Activated T-cell treated with anti-CD3 and anti-CD28 coated beads for 1 hour (primary cell): ENCODE data around the gene LAMP5.

Experiments used
- DNase-seq: peaks from one replicate; pipeline ENCODE4 v3.0.0-alpha.2; 2020; ENCODE audit warnings: low read depth

The LAMP5 gene

GRCh38 chr20:9514461-9515213 lies at the start of gene LAMP5:
Gene LAMP5 (plus strand): TSS chr20:9514590. CDS start chr20:9514853, 263 bp downstream.
- DNase-seq, result no peak

- no peak for DNase-seq
These were observed 46.4 kb upstream of the LAMP5 start for GRCh38 chr20:9467995-9468394.

GRCh38 chr20:9474835-9475415 lies 39.5 kb upstream of the LAMP5 start:
- DNase-seq, result no peak

GRCh38 chr20:9475456-9475855 lies 38.9 kb upstream of the LAMP5 start:
- no peak for DNase-seq

- no peak for DNase-seq
These were observed 38.2 kb upstream of the LAMP5 start for GRCh38 chr20:9476174-9476573.

GRCh38 chr20:9476637-9477036 lies 37.8 kb upstream of the LAMP5 start:
- no peak for DNase-seq

GRCh38 chr20:9478771-9479170 lies 35.6 kb upstream of the LAMP5 start:
- DNase-seq, result no peak

- DNase-seq, result no peak
These were observed 34.3 kb upstream of the LAMP5 start for GRCh38 chr20:9480066-9480465.

- DNase-seq, result no peak
These were observed 32.2 kb upstream of the LAMP5 start for GRCh38 chr20:9482180-9482579.

GRCh38 chr20:9483131-9483530 lies 31.3 kb upstream of the LAMP5 start:
- no peak for DNase-seq

- no peak for DNase-seq
These were observed 28.6 kb upstream of the LAMP5 start for GRCh38 chr20:9485614-9486340.

GRCh38 chr20:9487231-9487630 lies 27.2 kb upstream of the LAMP5 start:
- DNase-seq, result no peak

- DNase-seq, result no peak
These were observed 26.3 kb upstream of the LAMP5 start for GRCh38 chr20:9488063-9488462.

- no peak for DNase-seq
These were observed 24.2 kb upstream of the LAMP5 start for GRCh38 chr20:9490161-9490560.

- no peak for DNase-seq
These were observed 23.8 kb upstream of the LAMP5 start for GRCh38 chr20:9490631-9491030.

- no peak for DNase-seq
These were observed 23.1 kb upstream of the LAMP5 start for GRCh38 chr20:9491324-9491723.

GRCh38 chr20:9492067-9492466 lies 22.3 kb upstream of the LAMP5 start:
- no peak for DNase-seq

- no peak for DNase-seq
These were observed 20.6 kb upstream of the LAMP5 start for GRCh38 chr20:9493803-9494202.

- no peak for DNase-seq
These were observed 18.7 kb upstream of the LAMP5 start for GRCh38 chr20:9495701-9496100.

GRCh38 chr20:9496155-9496554 lies 18.2 kb upstream of the LAMP5 start:
- no peak for DNase-seq

- DNase-seq, result no peak
These were observed 16.1 kb upstream of the LAMP5 start for GRCh38 chr20:9498322-9498721.

- no peak for DNase-seq
These were observed 15.1 kb upstream of the LAMP5 start for GRCh38 chr20:9499126-9499899.
